Measurements from ENCODE around the gene SLC4A2.

DNA sequence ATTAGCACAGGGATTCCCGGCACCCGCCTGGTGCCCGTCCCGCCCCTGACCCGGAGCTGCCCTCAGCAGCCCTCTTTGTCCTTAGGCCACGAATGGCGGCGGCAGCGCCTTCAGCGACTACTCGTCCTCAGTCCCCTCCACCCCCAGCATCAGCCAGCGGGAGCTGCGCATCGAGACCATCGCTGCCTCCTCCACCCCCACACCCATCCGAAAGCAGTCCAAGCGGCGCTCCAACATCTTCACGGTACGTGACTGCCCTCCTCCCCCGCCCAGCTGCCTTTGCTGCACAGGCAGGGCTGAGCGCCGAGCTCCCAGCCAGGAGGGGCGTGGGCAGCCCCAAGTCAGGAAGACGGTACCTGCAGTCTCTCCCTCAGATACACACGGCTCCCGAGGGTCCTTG lies 60.5 kb downstream of the SLC4A2 start:
- TF ChIP-seq CHD1 (IDR thresholded peaks at IDR 0.05; ENCODE audit: low read depth, low read length) (no peak), CTCF (IDR thresholded peaks at IDR 0.05; ENCODE audit: control extremely low read depth in 1 of 3, insufficient read depth in 1 of 3, low read depth in 1 of 3, low read length in 3 of 3) (no peak), SP1 (IDR thresholded peaks at IDR 0.05; ENCODE audit: low read depth, low read length) (no peak), KDM5A (IDR thresholded peaks at IDR 0.05; ENCODE audit: low read length) (no peak), BACH1 (IDR thresholded peaks at IDR 0.05; ENCODE audit: low read length) (no peak), GABPA (IDR thresholded peaks at IDR 0.05; ENCODE audit: borderline replicate concordance, insufficient read depth, low read length) (no peak), EZH2 (IDR thresholded peaks at IDR 0.05; ENCODE audit: low read depth, low read length, severe bottlenecking) (no peak), TCF12 (IDR thresholded peaks at IDR 0.05; ENCODE audit: low read depth, low read length) (no peak), HDAC6 (IDR thresholded peaks at IDR 0.05; ENCODE audit: low read depth, low read length) (no peak)

Data from H1 (cell line).